MCF 10A (cell line): ENCODE measurements around the gene PGK1. TPM values are rescaled to one million over a fixed set of nuclear protein-coding genes. Genes with fewer than 3 reads are reported as not detected.

Experiments used
- BruUV-seq: library from RNA; stranded (reverse); fragments of 400-500 nt; replicated peaks from 2 replicates; lab custom pipeline; 2021; lab: Mats Ljungman, UMichigan
- CTCF ChIA-PET: fragments of 300-600 bp; sonication (Branson Sonifier 250); formaldehyde crosslinking; extraction: SDS; loops from one replicate; lab custom pipeline; 2021; ENCODE audit warnings: antibody characterized with exemption, inconsistent platforms; lab: Yijun Ruan, JAX
- POLR2A ChIA-PET: fragments of 300-600, 350-650 bp; sonication (Branson Sonifier 250); formaldehyde crosslinking; extraction: SDS; loops from one replicate; lab custom pipeline; 2020; ENCODE audit warnings: antibody characterized with exemption, inconsistent platforms; lab: Yijun Ruan, JAX
- DNase-seq: peaks from one replicate; pipeline ENCODE4 v3.0.0-alpha.2; 2018; ENCODE audit not compliant: unreplicated experiment
- H3K27ac Mint-ChIP-seq: one replicate; pipeline ENCODE4 v1.8.0; 2022; ENCODE audit warnings: mild to moderate bottlenecking, low read depth, mixed read lengths; ENCODE audit not compliant: unreplicated experiment
- H3K27me3 Mint-ChIP-seq: one replicate; pipeline ENCODE4 v1.8.0; 2022; ENCODE audit warnings: mixed read lengths; ENCODE audit not compliant: insufficient read depth, unreplicated experiment
- H3K36me3 Mint-ChIP-seq: one replicate; pipeline ENCODE4 v1.8.0; 2022; ENCODE audit warnings: mild to moderate bottlenecking, moderate library complexity, mixed read lengths; ENCODE audit not compliant: insufficient read depth, unreplicated experiment
- H3K4me1 Mint-ChIP-seq: one replicate; pipeline ENCODE4 v1.8.0; 2022; ENCODE audit warnings: mixed read lengths; ENCODE audit not compliant: insufficient read depth, unreplicated experiment
- H3K4me3 Mint-ChIP-seq: one replicate; pipeline ENCODE4 v1.8.0; 2022; ENCODE audit warnings: mild to moderate bottlenecking, moderate library complexity, mixed read lengths; ENCODE audit not compliant: unreplicated experiment
- H3K9me3 Mint-ChIP-seq: one replicate; pipeline ENCODE4 v1.8.0; 2022; ENCODE audit warnings: mixed read lengths; ENCODE audit not compliant: unreplicated experiment
- intact Hi-C: fragments of 100-400 bp; cut with micrococcal nuclease; formaldehyde crosslinking; loops from 2 replicates; pipeline ENCODE4 v1.14.1; 2022
- total RNA-seq: library from RNA; stranded (reverse); gene quantifications from 2 replicates; pipeline ENCODE4 v1.2.3, GENCODE V29; 2022
- TF ChIP-seq, protein P1 (sequence below): fragments of 200-600 bp; IDR thresholded peaks from one replicate; pipeline ENCODE4 v1.8.0; 2022; ENCODE audit warnings: antibody characterized with exemption, mild to moderate bottlenecking; ENCODE audit not compliant: unreplicated experiment

The PGK1 gene
- total RNA-seq, 1 experiment from 2014 or later = 310 TPM

DNA sequence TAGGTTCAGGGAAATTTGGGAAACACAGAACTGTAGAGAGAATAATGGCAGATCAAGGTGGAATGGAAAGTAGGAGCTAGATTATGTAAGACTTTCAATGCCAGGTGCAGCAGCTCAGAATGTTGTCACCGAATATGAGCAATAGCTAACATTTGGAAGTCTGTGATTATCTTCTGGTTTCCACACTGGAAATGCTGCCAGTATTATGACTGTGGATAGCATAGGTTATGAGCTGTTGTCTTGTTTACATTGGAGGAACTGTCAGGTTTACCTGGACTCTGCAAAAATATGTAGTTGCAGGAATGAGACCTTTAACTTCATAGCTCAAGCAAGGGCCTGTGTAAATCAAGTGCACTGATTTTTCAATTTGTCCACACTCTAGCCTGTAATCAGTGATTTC is 61.4 kb downstream of the PGK1 start:
- Mint-ChIP-seq H3K27ac (no peak overlapping the region), H3K9me3 (peaks cover 15% of the 10 kb centered on the region), H3K27me3 (no peaks in the 10 kb centered on the region), H3K4me1 (no peaks in the 10 kb centered on the region), H3K36me3 (no peaks in the 10 kb centered on the region), H3K4me3 (no peak overlapping the region)
- no peak for DNase-seq
- intact Hi-C loops = no loop called here
- ChIA-PET CTCF (interaction anchor here (0.7 to 1.1 kb wide), 2 partner anchors 15 to 164 kb away, joined by 3 read pairs; no protein-coding TSS in a partner anchor), POLR2A (interaction anchor here (0.7 kb wide), 1 partner anchor 9 kb away, joined by 3 read pairs; no protein-coding TSS in a partner anchor)
- no TSS peak for BruUV-seq
- TF ChIP-seq, protein P1, sequence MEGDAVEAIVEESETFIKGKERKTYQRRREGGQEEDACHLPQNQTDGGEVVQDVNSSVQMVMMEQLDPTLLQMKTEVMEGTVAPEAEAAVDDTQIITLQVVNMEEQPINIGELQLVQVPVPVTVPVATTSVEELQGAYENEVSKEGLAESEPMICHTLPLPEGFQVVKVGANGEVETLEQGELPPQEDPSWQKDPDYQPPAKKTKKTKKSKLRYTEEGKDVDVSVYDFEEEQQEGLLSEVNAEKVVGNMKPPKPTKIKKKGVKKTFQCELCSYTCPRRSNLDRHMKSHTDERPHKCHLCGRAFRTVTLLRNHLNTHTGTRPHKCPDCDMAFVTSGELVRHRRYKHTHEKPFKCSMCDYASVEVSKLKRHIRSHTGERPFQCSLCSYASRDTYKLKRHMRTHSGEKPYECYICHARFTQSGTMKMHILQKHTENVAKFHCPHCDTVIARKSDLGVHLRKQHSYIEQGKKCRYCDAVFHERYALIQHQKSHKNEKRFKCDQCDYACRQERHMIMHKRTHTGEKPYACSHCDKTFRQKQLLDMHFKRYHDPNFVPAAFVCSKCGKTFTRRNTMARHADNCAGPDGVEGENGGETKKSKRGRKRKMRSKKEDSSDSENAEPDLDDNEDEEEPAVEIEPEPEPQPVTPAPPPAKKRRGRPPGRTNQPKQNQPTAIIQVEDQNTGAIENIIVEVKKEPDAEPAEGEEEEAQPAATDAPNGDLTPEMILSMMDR = no peak

DNA sequence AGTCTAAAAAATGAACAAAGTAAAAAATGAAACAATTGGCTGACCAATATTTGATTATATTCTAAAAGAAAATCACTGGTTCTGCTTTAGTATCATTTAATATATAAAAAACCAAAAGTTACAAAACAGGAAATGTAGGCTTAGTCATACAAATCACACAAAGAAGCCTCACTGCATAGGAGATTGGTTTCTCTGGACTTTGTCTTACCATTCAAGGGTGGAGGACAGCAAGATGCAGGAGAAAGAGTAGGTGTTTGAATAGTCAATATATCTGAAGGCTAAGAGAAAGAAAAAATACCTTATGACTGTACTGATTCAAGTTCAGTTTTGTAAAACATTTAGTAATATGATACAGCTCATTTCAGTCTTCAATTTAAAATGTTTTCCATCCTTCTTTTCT is 64.0 kb downstream of the PGK1 start:
- Mint-ChIP-seq H3K27ac (no peak overlapping the region), H3K9me3 (peaks cover under 1% of the 10 kb centered on the region), H3K27me3 (no peaks in the 10 kb centered on the region), H3K36me3 (no peaks in the 10 kb centered on the region), H3K4me1 (no peaks in the 10 kb centered on the region), H3K4me3 (no peak overlapping the region)
- ChIA-PET POLR2A (no interaction called here), CTCF (interaction anchor here (0.6 kb wide), 1 partner anchor 32 kb away, joined by 3 read pairs; no protein-coding TSS in a partner anchor)
- BruUV-seq = no TSS peak
- TF ChIP-seq, protein P1 = no peak
- intact Hi-C loops = no loop called here
- peak; percentile 30 for DNase-seq

Other genes starting within 250 kb of the PGK1 start
- 50.3 and 60.2 TPM in 2 replicates for gene MAGT1, start 208.8 kb upstream of the PGK1 start, total RNA-seq
- 245 and 344 TPM in 2 replicates for gene COX7B, start 204.8 kb upstream of the PGK1 start, total RNA-seq
- gene ATP7A, start 193.6 kb upstream of the PGK1 start, total RNA-seq = 3.8 and 4.8 TPM in 2 replicates
- not detected in 2 replicates for gene PGAM4, start 134.6 kb upstream of the PGK1 start, total RNA-seq
- 11.8 and 14.1 TPM in 2 replicates for gene TAF9B, start 35.4 kb downstream of the PGK1 start, total RNA-seq
- 0.16 TPM in 1 of 2 replicates, not detected in the other for gene CYSLTR1, start 223.4 kb downstream of the PGK1 start, total RNA-seq